ENCODE results near the gene FSHB.
"Not testable (repeated sequence)": the region's sequence is repeated elsewhere in the genome, so short reads cannot be mapped to it uniquely, and the experiment has no call there.

The FSHB gene

GRCh38 chr11:30268638-30269037, 37.8 kb downstream of the FSHB start:
- DNase-seq (ENCODE audit: low read depth): not testable (repeated sequence)

- no peak for DNase-seq (ENCODE audit: low read depth)
Observed at GRCh38 chr11:30270671-30271070, 39.9 kb downstream of the FSHB start.

DNA sequence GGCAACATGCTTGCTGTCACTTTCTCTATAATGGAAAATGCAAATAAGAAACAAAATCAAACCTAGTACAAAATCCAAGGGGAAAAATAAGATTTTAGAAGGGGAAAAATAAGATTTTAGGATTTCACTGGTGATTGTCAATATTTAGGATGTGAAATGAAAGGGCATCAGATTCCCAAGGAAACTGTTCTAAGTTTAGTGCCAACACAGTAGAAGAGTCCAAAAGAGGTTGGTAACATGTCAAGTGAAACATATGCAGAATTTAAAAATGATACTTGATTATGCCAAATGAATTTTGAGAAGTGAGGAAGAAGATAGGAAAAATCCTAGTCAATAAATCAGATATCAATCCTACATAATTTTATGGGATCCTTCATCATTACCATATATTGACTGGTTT, 46.4 kb downstream of the FSHB start:
- no peak for DNase-seq (ENCODE audit: low read depth)

DNA sequence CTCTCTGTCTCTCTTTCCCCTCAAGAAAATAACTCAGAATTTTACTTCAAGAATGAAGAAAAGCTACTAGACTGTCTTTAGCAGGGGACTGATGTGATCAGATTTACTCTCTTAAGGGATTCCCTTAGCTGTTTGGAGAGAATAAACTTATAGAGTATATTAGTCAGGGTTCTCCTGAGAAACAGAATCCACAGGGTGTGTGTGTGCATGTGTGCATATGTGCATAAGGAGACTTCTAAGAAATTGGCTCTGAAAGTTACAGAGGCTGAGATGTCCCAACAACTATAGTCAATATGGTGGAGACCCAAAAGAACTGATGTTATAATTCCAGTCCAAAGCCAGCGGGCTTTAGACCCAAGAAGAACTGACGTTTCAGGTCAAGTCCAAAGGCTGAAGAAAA, 49.0 kb downstream of the FSHB start:
- no peak for DNase-seq (ENCODE audit: low read depth)

DNA sequence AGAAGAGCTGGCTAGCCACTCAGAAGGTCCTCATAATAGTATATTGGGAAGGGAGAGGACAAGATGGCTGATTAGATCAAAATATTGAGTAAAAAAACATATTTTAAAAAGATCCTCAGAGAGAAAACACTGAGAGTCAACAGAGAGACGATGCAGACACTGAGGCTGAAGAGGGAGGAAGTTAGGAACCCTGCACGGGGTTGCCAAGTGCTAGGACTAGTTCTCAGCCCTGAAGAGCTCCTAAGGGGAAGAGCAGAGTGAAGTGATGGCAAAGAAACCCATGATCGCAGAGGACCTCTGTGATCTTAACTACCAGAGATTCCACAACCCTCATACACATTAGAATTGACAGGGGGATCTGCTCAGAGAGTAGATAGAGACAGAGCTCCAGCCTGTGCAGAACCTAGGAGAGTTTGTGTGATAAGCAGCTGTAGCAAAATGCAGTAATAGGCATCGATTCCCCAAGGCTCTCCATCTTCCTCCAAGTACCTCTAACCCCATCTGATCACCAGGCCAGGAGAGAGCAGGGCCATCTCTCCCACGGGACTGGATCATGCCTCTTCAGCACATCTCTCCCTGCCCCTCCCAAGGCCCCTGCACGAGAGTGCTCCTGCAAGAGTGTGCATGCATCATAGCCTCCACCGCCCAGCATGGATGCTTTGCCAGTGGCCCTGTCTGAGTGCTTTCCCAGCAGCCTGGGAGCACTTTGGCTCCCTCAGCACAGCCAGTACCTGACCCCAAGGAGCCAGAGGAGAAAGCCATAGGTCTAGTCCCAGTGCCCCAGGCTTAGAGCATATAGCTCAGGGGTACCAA, 50.9 kb downstream of the FSHB start:
- DNase-seq (ENCODE audit: low read depth): no peak

GRCh38 chr11:30282289-30282631, 51.4 kb downstream of the FSHB start:
- DNase-seq (ENCODE audit: low read depth): peak; percentile 17
